ENCODE results near the gene ARPP21. TPM values are rescaled to one million over a fixed set of nuclear protein-coding genes. Genes with fewer than 3 reads are reported as not detected.

ARPP21 gene
- total RNA-seq, 1 donor from 2014 or later = not detected

DNA sequence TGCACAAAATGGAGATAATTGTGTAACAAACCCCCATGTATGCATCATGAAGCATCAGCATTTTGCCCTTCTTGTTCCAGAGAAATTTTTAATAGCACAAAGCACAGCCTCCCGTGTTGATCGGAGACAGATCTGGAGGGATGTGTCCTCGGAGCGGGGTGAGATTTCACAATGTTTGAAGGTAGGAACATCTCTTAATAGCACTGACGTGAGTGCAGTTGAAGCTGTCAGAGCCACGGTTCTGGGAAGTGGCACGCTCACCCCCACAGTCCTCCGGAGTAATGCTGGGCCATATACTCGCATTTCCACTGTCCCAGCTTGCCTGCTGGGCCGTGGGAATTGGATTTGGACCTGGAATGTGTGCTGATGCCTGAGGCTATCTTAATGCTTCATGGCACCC is 24.1 kb downstream of the ARPP21 start:
- no peaks in the 10 kb centered on the region for H3K4me1 ChIP-seq
- DNase-seq = no peak
- H3K4me3 ChIP-seq = no peak overlapping the region
- TF ChIP-seq, protein P1, sequence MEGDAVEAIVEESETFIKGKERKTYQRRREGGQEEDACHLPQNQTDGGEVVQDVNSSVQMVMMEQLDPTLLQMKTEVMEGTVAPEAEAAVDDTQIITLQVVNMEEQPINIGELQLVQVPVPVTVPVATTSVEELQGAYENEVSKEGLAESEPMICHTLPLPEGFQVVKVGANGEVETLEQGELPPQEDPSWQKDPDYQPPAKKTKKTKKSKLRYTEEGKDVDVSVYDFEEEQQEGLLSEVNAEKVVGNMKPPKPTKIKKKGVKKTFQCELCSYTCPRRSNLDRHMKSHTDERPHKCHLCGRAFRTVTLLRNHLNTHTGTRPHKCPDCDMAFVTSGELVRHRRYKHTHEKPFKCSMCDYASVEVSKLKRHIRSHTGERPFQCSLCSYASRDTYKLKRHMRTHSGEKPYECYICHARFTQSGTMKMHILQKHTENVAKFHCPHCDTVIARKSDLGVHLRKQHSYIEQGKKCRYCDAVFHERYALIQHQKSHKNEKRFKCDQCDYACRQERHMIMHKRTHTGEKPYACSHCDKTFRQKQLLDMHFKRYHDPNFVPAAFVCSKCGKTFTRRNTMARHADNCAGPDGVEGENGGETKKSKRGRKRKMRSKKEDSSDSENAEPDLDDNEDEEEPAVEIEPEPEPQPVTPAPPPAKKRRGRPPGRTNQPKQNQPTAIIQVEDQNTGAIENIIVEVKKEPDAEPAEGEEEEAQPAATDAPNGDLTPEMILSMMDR (IDR thresholded peaks at IDR 0.05) = no peak
- H3K36me3 ChIP-seq = no peaks in the 10 kb centered on the region
- intact Hi-C loops (cut with DNase I) = no loop called here
- no peak for ATAC-seq
- H3K27me3 ChIP-seq (ENCODE audit: low read depth) = no peaks in the 10 kb centered on the region
- H3K27ac ChIP-seq = no peak overlapping the region
- no peaks in the 10 kb centered on the region for H3K9me3 ChIP-seq

DNA sequence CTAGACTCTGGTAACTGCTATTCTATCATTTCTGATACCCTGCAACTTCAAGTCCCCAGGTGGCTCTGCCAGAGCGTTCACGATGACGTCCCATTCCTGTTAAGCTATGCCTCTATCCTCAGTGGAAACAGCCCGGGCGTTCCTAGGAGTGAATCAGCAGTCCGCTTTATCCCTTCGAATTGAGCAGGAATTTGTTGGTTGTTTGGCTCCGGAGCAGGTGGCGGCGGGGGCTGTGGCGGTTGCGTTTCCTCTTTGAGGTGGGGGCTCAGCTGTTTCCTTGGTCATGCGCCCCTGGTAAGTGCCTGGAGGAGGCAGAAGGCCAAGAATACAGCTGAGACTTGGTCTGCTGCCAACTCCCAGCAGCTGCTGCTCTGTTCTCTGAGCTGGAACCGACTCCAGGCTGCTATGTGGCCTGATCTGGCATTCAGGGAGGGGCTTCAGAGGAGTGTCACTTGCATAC is 25.2 kb downstream of the ARPP21 start:
- H3K4me1 ChIP-seq = no peaks in the 10 kb centered on the region
- H3K36me3 ChIP-seq = no peaks in the 10 kb centered on the region
- no peaks in the 10 kb centered on the region for H3K9me3 ChIP-seq
- H3K27me3 ChIP-seq (ENCODE audit: low read depth) = no peaks in the 10 kb centered on the region
- ATAC-seq = peak in 1 of 2 donors; percentile 38
- intact Hi-C loops (cut with DNase I) = no loop called here
- DNase-seq = peak; percentile 30
- no peak overlapping the region for H3K27ac ChIP-seq
- TF ChIP-seq, protein P1 (IDR thresholded peaks at IDR 0.05) = no peak
- H3K4me3 ChIP-seq = no peak overlapping the region

- Histone ChIP-seq H3K27me3 (ENCODE audit: low read depth) (no peaks in the 10 kb centered on the region), H3K4me1 (no peaks in the 10 kb centered on the region), H3K9me3 (no peaks in the 10 kb centered on the region), H3K36me3 (no peaks in the 10 kb centered on the region), H3K27ac (no peak overlapping the region), H3K4me3 (no peak overlapping the region)
- intact Hi-C loops (cut with DNase I) = no loop called here
- no peak for ATAC-seq
- TF ChIP-seq, protein P1 (IDR thresholded peaks at IDR 0.05) = no peak
- no peak for DNase-seq
Observed at GRCh38 chr3:35665390-35666055, 26.2 kb downstream of the ARPP21 start.

GRCh38 chr3:35666888-35667287 is 27.6 kb downstream of the ARPP21 start:
- TF ChIP-seq, protein P1 (IDR thresholded peaks at IDR 0.05) = no peak
- Histone ChIP-seq H3K9me3 (no peaks in the 10 kb centered on the region), H3K4me1 (no peaks in the 10 kb centered on the region), H3K4me3 (no peak overlapping the region), H3K27ac (no peak overlapping the region), H3K36me3 (no peaks in the 10 kb centered on the region), H3K27me3 (ENCODE audit: low read depth) (no peaks in the 10 kb centered on the region)
- ATAC-seq = no peak
- DNase-seq = no peak
- intact Hi-C loops (cut with DNase I) = no loop called here

GRCh38 chr3:35670408-35670965 is 31.2 kb downstream of the ARPP21 start:
- H3K4me3 ChIP-seq = no peak overlapping the region
- no peak overlapping the region for H3K27ac ChIP-seq
- DNase-seq (no peak), ATAC-seq (no peak)
- no peaks in the 10 kb centered on the region for H3K36me3 ChIP-seq
- H3K4me1 ChIP-seq = no peaks in the 10 kb centered on the region
- H3K9me3 ChIP-seq = no peaks in the 10 kb centered on the region
- H3K27me3 ChIP-seq (ENCODE audit: low read depth) = no peaks in the 10 kb centered on the region
- intact Hi-C loops (cut with DNase I) = no loop called here
- TF ChIP-seq, protein P1 (IDR thresholded peaks at IDR 0.05) = no peak

All from lower lobe of right lung (tissue), 2 donors.